HG03342 (cell line): ENCODE results near the gene VWA5B2.
"Not testable (repeated sequence)": the region's sequence is repeated elsewhere in the genome, so short reads cannot be mapped to it uniquely, and the experiment has no call there.

Experiments
- ATAC-seq: cut with Tn5 transposase; IDR thresholded peaks from one replicate; pipeline ENCODE4 v1.9.1; 2021; ENCODE audit warnings: mild to moderate bottlenecking, moderate library complexity; ENCODE audit not compliant: unreplicated experiment

Gene VWA5B2

GRCh38 chr3:184241141-184241446 lies 11.7 kb downstream of the VWA5B2 start:
- no peak for ATAC-seq

- ATAC-seq: no peak
Observed at GRCh38 chr3:184241447-184242296, 12.3 kb downstream of the VWA5B2 start.

GRCh38 chr3:184242297-184242685 lies 12.9 kb downstream of the VWA5B2 start:
- ATAC-seq: no peak

- peak; percentile 48 for ATAC-seq
Observed at GRCh38 chr3:184248454-184249411, 19.3 kb downstream of the VWA5B2 start, which contains the start of gene ALG3. Gene ALG3 (minus strand): TSS chr3:184248962. CDS start chr3:184248940, 22 bp downstream.

- peak; percentile 90 for ATAC-seq
Observed at GRCh38 chr3:184249412-184250166, 20.2 kb downstream of the VWA5B2 start, which contains the start of gene EEF1AKMT4. Gene EEF1AKMT4 (plus strand): TSS chr3:184249672. CDS start chr3:184249695, 23 bp downstream.

- ATAC-seq: peak; percentile 63
Observed at GRCh38 chr3:184250167-184250828, 20.9 kb downstream of the VWA5B2 start.

- no peak for ATAC-seq
Observed at GRCh38 chr3:184255291-184256039, 26.1 kb downstream of the VWA5B2 start.

- no peak for ATAC-seq
Observed at GRCh38 chr3:184257083-184257915, 27.9 kb downstream of the VWA5B2 start.

- no peak for ATAC-seq
Observed at GRCh38 chr3:184258926-184259325, 29.5 kb downstream of the VWA5B2 start.

GRCh38 chr3:184259396-184259877 lies 30.1 kb downstream of the VWA5B2 start:
- no peak for ATAC-seq

- ATAC-seq: no peak
Observed at GRCh38 chr3:184259878-184260723, 30.7 kb downstream of the VWA5B2 start.

GRCh38 chr3:184260724-184261269 lies 31.4 kb downstream of the VWA5B2 start:
- ATAC-seq: no peak

- ATAC-seq: peak; percentile 46
Observed at GRCh38 chr3:184261270-184261853, 32.0 kb downstream of the VWA5B2 start, which contains the start of gene CAMK2N2. Gene CAMK2N2 (minus strand): TSS chr3:184261553. CDS start chr3:184261285, 268 bp downstream.

- ATAC-seq: no peak
Observed at GRCh38 chr3:184261854-184262763, 32.7 kb downstream of the VWA5B2 start.

- no peak for ATAC-seq
Observed at GRCh38 chr3:184262764-184263179, 33.4 kb downstream of the VWA5B2 start.

- ATAC-seq: not testable (repeated sequence)
Observed at GRCh38 chr3:184267249-184267648, 37.9 kb downstream of the VWA5B2 start.
